Dermis microvascular lymphatic vessel endothelial cell (primary cell): ENCODE measurements around the gene TRAPPC14. TPM values are rescaled to one million over a fixed set of nuclear protein-coding genes. Genes with fewer than 3 reads are reported as not detected.

Source experiments
- total RNA-seq: library from RNA; depleted of rRNA; stranded (reverse); fragments of >200 nt; gene quantifications from 2 replicates; pipeline ENCODE4 v1.2.1, GENCODE V29; 2014

Gene TRAPPC14
- total RNA-seq, 1 donor from 2014 or later = 4.4 TPM

Other genes starting within 250 kb of the TRAPPC14 start
- gene TRIM4, start 239.2 kb downstream of the TRAPPC14 start, total RNA-seq = 14.6 and 19.3 TPM in 2 replicates
- 0.26 and 0.63 TPM in 2 replicates for gene GJC3, start 229.1 kb downstream of the TRAPPC14 start, total RNA-seq
- not detected in 2 replicates for gene AZGP1, start 182.7 kb downstream of the TRAPPC14 start, total RNA-seq
- 21.7 and 30.7 TPM in 2 replicates for gene ZKSCAN1, start 143.1 kb downstream of the TRAPPC14 start, total RNA-seq
- gene ZSCAN21, start 108.9 kb downstream of the TRAPPC14 start, total RNA-seq = 5.4 and 6.2 TPM in 2 replicates
- 22.5 and 30.1 TPM in 2 replicates for gene ZNF3, start 77.0 kb downstream of the TRAPPC14 start, total RNA-seq
- 66.1 and 79.3 TPM in 2 replicates for gene COPS6, start 69.8 kb downstream of the TRAPPC14 start, total RNA-seq
- gene MCM7, start 57.3 kb downstream of the TRAPPC14 start, total RNA-seq = 54.0 and 106 TPM in 2 replicates
- gene AP4M1, start 57.1 kb downstream of the TRAPPC14 start, total RNA-seq = 12.3 and 16.8 TPM in 2 replicates
- gene TAF6, start 39.4 kb downstream of the TRAPPC14 start, total RNA-seq = 21.6 and 25.8 TPM in 2 replicates
- gene CNPY4, start 39.1 kb downstream of the TRAPPC14 start, total RNA-seq = 24.4 and 26.2 TPM in 2 replicates
- 2.1 and 2.2 TPM in 2 replicates for gene MBLAC1, start 31.8 kb downstream of the TRAPPC14 start, total RNA-seq
- 84.2 and 112 TPM in 2 replicates for gene LAMTOR4, start 9.8 kb downstream of the TRAPPC14 start, total RNA-seq
- 0.13 TPM in 2 replicates for gene GAL3ST4, start 9.9 kb upstream of the TRAPPC14 start, total RNA-seq
- 1.9 and 2.8 TPM in 2 replicates for gene GPC2, start 18.7 kb upstream of the TRAPPC14 start, total RNA-seq
- gene STAG3, start 19.2 kb upstream of the TRAPPC14 start, total RNA-seq = 0.13 and 0.38 TPM in 2 replicates
- not detected in 2 replicates for gene PVRIG, start 61.2 kb upstream of the TRAPPC14 start, total RNA-seq
- gene SPDYE3, start 149.0 kb upstream of the TRAPPC14 start, total RNA-seq = not detected in 2 replicates
- 4.1 and 10.2 TPM in 2 replicates for gene PILRB, start 199.4 kb upstream of the TRAPPC14 start, total RNA-seq
- gene PILRA, start 214.8 kb upstream of the TRAPPC14 start, total RNA-seq = 0.13 TPM in 1 of 2 replicates, not detected in the other